Endothelial cell of umbilical vein (primary cell): Measurements from ENCODE around the gene ITGAX. TPM values are rescaled to one million over a fixed set of nuclear protein-coding genes. Genes with fewer than 3 reads are reported as not detected.

Experiments used
- BruUV-seq: library from RNA; stranded (reverse); fragments of 400-500 nt; replicated peaks from 2 replicates; lab custom pipeline; 2021; lab: Mats Ljungman, UMichigan
- CTCF ChIA-PET: fragments of 300-600, 350-600 bp; sonication (Branson Sonifier 250); formaldehyde crosslinking; loops from one replicate; lab custom pipeline; 2021; ENCODE audit warnings: antibody characterized with exemption, inconsistent platforms; lab: Charles Lee
- POLR2A ChIA-PET: fragments of 300-600, 350-600 bp; sonication (Branson Sonifier 250); formaldehyde crosslinking; loops from one replicate; lab custom pipeline; 2021; ENCODE audit warnings: antibody characterized with exemption, inconsistent platforms; lab: Charles Lee
- DNase-seq: peaks from one replicate; pipeline ENCODE4 v3.0.0-alpha.2; 2011; ENCODE audit warnings: low read depth, low spot score
- FAIRE-seq: peaks from 2 replicates; lab custom pipeline; 2011; peaks lifted over from hg19 to GRCh38; lab: Jason Lieb, UNC
- H2AFZ ChIP-seq: 2 replicates; pipeline ENCODE4 v1.6.0; 2012; ENCODE audit warnings: low read depth, low read length, control low read depth, inconsistent platforms
- H3K27ac ChIP-seq: 2 replicates; pipeline ENCODE4 v1.5.1; 2011; ENCODE audit warnings: low read depth, mild to moderate bottlenecking, control low read depth, low read length, moderate library complexity; ENCODE audit not compliant: insufficient read depth
- H3K27me3 ChIP-seq, 2 experiments: 2 replicates each; pipeline versions ENCODE4 v1.6.0 to v1.6.1; 2011; ENCODE audit warnings: low read length in 2 of 2, mixed read lengths in 1 of 2; ENCODE audit not compliant: control insufficient read depth in 2 of 2, insufficient read depth in 2 of 2
- H3K36me3 ChIP-seq, 2 experiments: 2 replicates in 1 of 2; 3 replicates in 1 of 2; pipeline ENCODE4 v1.5.1; 2011; ENCODE audit warnings: low read length in 2 of 2, mild to moderate bottlenecking in 1 of 2, moderate library complexity in 1 of 2; ENCODE audit not compliant: control insufficient read depth in 2 of 2, insufficient read depth in 2 of 2; ENCODE audit errors: extremely low read depth in 1 of 2
- H3K4me1 ChIP-seq: 3 replicates; pipeline ENCODE4 v1.5.1; 2011; ENCODE audit warnings: mild to moderate bottlenecking, low read length; ENCODE audit not compliant: control insufficient read depth, insufficient read depth; ENCODE audit errors: extremely low read depth
- H3K4me2 ChIP-seq: 2 replicates; pipeline ENCODE4 v1.6.1; 2011; ENCODE audit warnings: low read length, control low read depth, mixed read lengths; ENCODE audit not compliant: insufficient read depth
- H3K4me3 ChIP-seq, 3 experiments: fragments of 200-600 bp in 1 of 3; sonication (generic), shearing (Covaris generic) in 1 of 3; replicated peaks in 1 of 3; 2 replicates each; pipeline ENCODE4 v1.5.1; 2011 to 2016; ENCODE audit warnings: control low read depth in 3 of 3, low read length in 3 of 3, mild to moderate bottlenecking in 2 of 3, inconsistent platforms in 1 of 3, low read depth in 1 of 3, moderate library complexity in 1 of 3; ENCODE audit not compliant: insufficient read depth in 1 of 3
- H3K79me2 ChIP-seq: 2 replicates; pipeline ENCODE4 v1.6.0; 2012; ENCODE audit warnings: low read length, inconsistent platforms; ENCODE audit not compliant: control insufficient read depth, insufficient read depth
- H3K9ac ChIP-seq: replicated peaks from 2 replicates; pipeline ENCODE3; 2011; ENCODE audit warnings: low read length, control low read depth; ENCODE audit not compliant: insufficient read depth; ENCODE audit errors: extremely low read depth
- H3K9me1 ChIP-seq: replicated peaks from 3 replicates; pipeline ENCODE4 v1.6.0; 2011; ENCODE audit warnings: mild to moderate bottlenecking, low read length; ENCODE audit not compliant: control insufficient read depth, insufficient read depth; ENCODE audit errors: extremely low read depth
- H3K9me3 ChIP-seq: replicated peaks from 2 replicates; pipeline ENCODE4 v1.5.1; 2012; ENCODE audit warnings: low read length, inconsistent platforms; ENCODE audit not compliant: control insufficient read depth, insufficient read depth
- H4K20me1 ChIP-seq: replicated peaks from 2 replicates; pipeline ENCODE3; 2011; ENCODE audit warnings: mild to moderate bottlenecking, low read length; ENCODE audit not compliant: control insufficient read depth, insufficient read depth; ENCODE audit errors: extremely low read depth
- EZH2 ChIP-seq: IDR thresholded peaks from 2 replicates; pipeline ENCODE4 v1.6.1; 2012; ENCODE audit warnings: borderline replicate concordance, low read depth, mild to moderate bottlenecking, moderate library complexity, low read length, inconsistent platforms; ENCODE audit not compliant: severe bottlenecking
- FOS ChIP-seq: IDR thresholded peaks from 2 replicates; pipeline ENCODE4 v1.6.1; 2011; ENCODE audit warnings: mild to moderate bottlenecking, low read length, moderate library complexity, borderline replicate concordance; ENCODE audit not compliant: insufficient read depth
- GATA2 ChIP-seq: IDR thresholded peaks from 2 replicates; pipeline ENCODE4 v1.7.0; 2011; ENCODE audit warnings: low read depth, mild to moderate bottlenecking, moderate library complexity, mixed read lengths, low read length; ENCODE audit not compliant: insufficient read length, insufficient read depth
- JUN ChIP-seq: IDR thresholded peaks from 2 replicates; pipeline ENCODE4 v1.6.1; 2011; ENCODE audit warnings: borderline replicate concordance, low read depth; ENCODE audit not compliant: insufficient read length, insufficient read depth
- MAX ChIP-seq: IDR thresholded peaks from 2 replicates; pipeline ENCODE4 v1.6.1; 2011; ENCODE audit not compliant: insufficient read depth, insufficient read length
- MYC ChIP-seq: IDR thresholded peaks from one replicate; pipeline ENCODE4 v1.6.1; 2011; ENCODE audit warnings: mild to moderate bottlenecking, low read depth, low read length
- POLR2A ChIP-seq: IDR thresholded peaks from 2 replicates; pipeline ENCODE4 v1.6.1; 2012; ENCODE audit warnings: low read depth, mild to moderate bottlenecking, control low read depth, low read length
- POLR2AphosphoS5 ChIP-seq: IDR thresholded peaks from 2 replicates; pipeline ENCODE4 v1.6.1; 2012; ENCODE audit warnings: low read depth, mild to moderate bottlenecking, control low read depth, low read length, moderate library complexity; ENCODE audit not compliant: insufficient read depth
- dilution Hi-C: fragments of 300-500 bp; cut with MboI; formaldehyde crosslinking; loops from one replicate; pipeline ENCODE4 v1.15.0; 2019; ENCODE audit warnings: low sequenced_read_pairs; ENCODE audit not compliant: extremely low pct_ligation_motif_present
- intact Hi-C: fragments of 100-400 bp; cut with micrococcal nuclease; formaldehyde crosslinking; loops from one replicate; pipeline ENCODE4 v1.10.0; 2022
- polyA plus RNA-seq, 4 experiments: library from polyadenylated mRNA; depleted of rRNA in 3 of 4; stranded (reverse) in 3 of 4; unstranded in 1 of 4; fragments of >200 nt; gene quantifications; 2 replicates each; pipeline versions ENCODE4 v1.2.1 to v1.2.3, GENCODE V29; 2011 to 2012; ENCODE audit warnings: missing spikeins in 1 of 4
- total RNA-seq: library from RNA; stranded (reverse); gene quantifications from 2 replicates; pipeline ENCODE4 v1.2.3, GENCODE V29; 2021
- TF ChIP-seq, protein P1 (sequence below), 2 donors: IDR thresholded peaks; 1 replicate in 1 of 2; 2 replicates in 1 of 2; pipeline ENCODE4 v1.5.1; 2011; ENCODE audit warnings: low read length in 2 of 2, mild to moderate bottlenecking in 2 of 2, moderate library complexity in 2 of 2, control low read depth in 1 of 2, inconsistent platforms in 1 of 2, low read depth in 1 of 2; ENCODE audit not compliant: insufficient read depth in 1 of 2; ENCODE audit errors: extremely low read depth in 1 of 2

The ITGAX gene
- total and polyA plus RNA-seq, 2 donors (not counting 3 experiments of a cell fraction or from before 2014, with no cell fraction given), result 0.18 to 1.4 TPM

DNA sequence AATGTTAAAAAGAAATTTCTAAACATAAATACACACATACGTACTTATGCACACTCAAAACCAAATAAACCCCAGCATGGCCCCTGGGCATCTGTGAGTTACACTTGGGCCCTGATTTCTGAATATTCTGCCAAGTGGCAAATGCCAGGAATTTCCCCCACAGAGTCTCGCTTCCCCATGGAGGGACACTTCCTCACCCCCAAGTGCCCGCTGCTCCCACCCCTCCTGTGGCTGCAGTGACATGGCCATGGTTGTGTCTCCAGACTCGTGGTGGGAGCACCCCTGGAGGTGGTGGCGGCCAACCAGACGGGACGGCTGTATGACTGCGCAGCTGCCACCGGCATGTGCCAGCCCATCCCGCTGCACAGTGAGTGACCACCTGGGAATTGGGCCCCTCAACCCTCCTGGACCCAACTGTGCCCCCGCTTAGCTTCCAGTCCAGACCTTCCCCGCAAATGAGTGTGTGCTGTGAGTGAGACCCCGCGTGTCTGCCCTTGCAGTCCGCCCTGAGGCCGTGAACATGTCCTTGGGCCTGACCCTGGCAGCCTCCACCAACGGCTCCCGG is 42.2 kb downstream of the ITGAX start:
- no peak for FAIRE-seq
- CTCF ChIA-PET, result no interaction called here

More for the DNA sequence above, 42.2 kb downstream of the ITGAX start:
- Histone ChIP-seq H2AFZ (no peak overlapping the region), H3K9me1 (no peaks in the 10 kb centered on the region), H3K9ac (no peak overlapping the region), H4K20me1 (no peaks in the 10 kb centered on the region), H3K4me3 (no peak overlapping the region), H3K27me3 (no peaks in the 10 kb centered on the region), H3K4me2 (no peak overlapping the region), H3K36me3 (no peaks in the 10 kb centered on the region), H3K9me3 (no peaks in the 10 kb centered on the region), H3K79me2 (no peaks in the 10 kb centered on the region), H3K4me1 (no peaks in the 10 kb centered on the region), H3K27ac (no peak overlapping the region)
- intact Hi-C loops (no loop called here), dilution Hi-C loops (no loop called here)
- no TSS peak for BruUV-seq
- DNase-seq, result no peak
- TF ChIP-seq MAX (no peak), EZH2 (no peak), FOS (no peak), POLR2A (no peak), POLR2AphosphoS5 (no peak), JUN (no peak), MYC (no peak), GATA2 (no peak)
- TF ChIP-seq, protein P1, sequence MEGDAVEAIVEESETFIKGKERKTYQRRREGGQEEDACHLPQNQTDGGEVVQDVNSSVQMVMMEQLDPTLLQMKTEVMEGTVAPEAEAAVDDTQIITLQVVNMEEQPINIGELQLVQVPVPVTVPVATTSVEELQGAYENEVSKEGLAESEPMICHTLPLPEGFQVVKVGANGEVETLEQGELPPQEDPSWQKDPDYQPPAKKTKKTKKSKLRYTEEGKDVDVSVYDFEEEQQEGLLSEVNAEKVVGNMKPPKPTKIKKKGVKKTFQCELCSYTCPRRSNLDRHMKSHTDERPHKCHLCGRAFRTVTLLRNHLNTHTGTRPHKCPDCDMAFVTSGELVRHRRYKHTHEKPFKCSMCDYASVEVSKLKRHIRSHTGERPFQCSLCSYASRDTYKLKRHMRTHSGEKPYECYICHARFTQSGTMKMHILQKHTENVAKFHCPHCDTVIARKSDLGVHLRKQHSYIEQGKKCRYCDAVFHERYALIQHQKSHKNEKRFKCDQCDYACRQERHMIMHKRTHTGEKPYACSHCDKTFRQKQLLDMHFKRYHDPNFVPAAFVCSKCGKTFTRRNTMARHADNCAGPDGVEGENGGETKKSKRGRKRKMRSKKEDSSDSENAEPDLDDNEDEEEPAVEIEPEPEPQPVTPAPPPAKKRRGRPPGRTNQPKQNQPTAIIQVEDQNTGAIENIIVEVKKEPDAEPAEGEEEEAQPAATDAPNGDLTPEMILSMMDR (IDR thresholded peaks at IDR 0.05; ENCODE audit: extremely low read depth in 1 of 2, insufficient read depth in 1 of 2, low read depth in 1 of 2, low read length in 2 of 2), result no peak
- POLR2A ChIA-PET, result no interaction called here
